ENCODE results near the gene NMNAT2. TPM values are rescaled to one million over a fixed set of nuclear protein-coding genes. Genes with fewer than 3 reads are reported as not detected.

Gene NMNAT2
- total RNA-seq (ENCODE audit: low replicate concordance): 2.2 and 2.9 TPM in 2 replicates

DNA sequence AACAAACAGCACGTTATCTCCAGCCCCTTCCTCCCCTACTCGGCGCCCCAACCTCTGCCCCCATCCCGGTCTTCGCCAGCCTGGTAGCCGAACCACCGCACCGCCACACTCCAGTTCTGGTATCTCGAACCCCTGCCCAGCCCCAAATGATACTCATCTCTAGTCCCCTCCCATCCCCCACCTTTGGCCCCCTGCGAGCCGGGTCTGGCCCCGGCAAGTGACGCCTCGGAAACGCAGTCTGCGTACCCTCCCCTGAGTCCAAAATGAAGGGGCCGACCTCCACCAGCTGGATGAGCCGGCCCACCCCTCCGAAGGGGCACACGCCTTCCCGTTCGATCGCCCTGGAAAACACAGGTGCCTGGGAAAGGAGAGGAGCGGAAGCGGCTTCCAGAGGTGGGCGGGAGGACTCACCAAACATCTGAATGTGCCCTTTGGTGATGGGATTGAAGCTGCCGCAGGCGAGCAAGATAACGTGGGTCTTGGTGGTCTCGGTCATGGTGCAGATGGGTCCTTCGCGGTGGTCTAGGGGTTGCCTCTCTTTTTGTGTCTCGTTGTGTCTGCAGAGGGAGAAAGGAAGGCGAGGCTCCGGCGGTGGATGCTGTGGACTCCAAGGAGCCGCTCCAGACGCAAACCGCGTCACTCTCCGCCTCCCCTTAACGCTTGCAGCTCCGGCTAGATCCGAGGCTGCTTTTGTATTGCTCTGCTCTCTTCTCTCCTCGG lies at the start of gene NMNAT2:
NMNAT2 (minus strand) TSS at position 609 of the 720 bp plus-strand sequence; CDS start at position 496, 113 bp downstream.

Other genes with a start within 250 kb of the NMNAT2 start
- 1.5 and 7.0 TPM in 2 replicates for gene LAMC2, start 232.1 kb downstream of the NMNAT2 start, total RNA-seq (ENCODE audit: low replicate concordance)
- gene SMG7, start 54.1 kb upstream of the NMNAT2 start, total RNA-seq (ENCODE audit: low replicate concordance): 12.5 and 14.8 TPM in 2 replicates
- 0.68 TPM in 1 of 2 replicates, not detected in the other for gene NCF2, start 172.1 kb upstream of the NMNAT2 start, total RNA-seq (ENCODE audit: low replicate concordance)
- gene ARPC5, start 217.4 kb upstream of the NMNAT2 start, total RNA-seq (ENCODE audit: low replicate concordance): 251 and 352 TPM in 2 replicates
- gene APOBEC4, start 234.9 kb upstream of the NMNAT2 start, total RNA-seq (ENCODE audit: low replicate concordance): not detected in 2 replicates

All from smooth muscle cell of the coronary artery (primary cell).